ENCODE measurements around the gene CT55. TPM values are rescaled to one million over a fixed set of nuclear protein-coding genes. Genes with fewer than 3 reads are reported as not detected.
A peak's percentile ranks its signal among the peaks of the same experiment; 100 is the strongest.
"Not testable (repeated sequence)": the region's sequence is repeated elsewhere in the genome, so short reads cannot be mapped to it uniquely, and the experiment has no call there.

The CT55 gene, protein sequence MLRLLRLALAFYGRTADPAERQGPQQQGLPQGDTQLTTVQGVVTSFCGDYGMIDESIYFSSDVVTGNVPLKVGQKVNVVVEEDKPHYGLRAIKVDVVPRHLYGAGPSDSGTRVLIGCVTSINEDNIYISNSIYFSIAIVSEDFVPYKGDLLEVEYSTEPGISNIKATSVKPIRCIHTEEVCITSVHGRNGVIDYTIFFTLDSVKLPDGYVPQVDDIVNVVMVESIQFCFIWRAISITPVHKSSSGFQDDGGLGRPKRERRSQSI
- not detected for total RNA-seq

DNA sequence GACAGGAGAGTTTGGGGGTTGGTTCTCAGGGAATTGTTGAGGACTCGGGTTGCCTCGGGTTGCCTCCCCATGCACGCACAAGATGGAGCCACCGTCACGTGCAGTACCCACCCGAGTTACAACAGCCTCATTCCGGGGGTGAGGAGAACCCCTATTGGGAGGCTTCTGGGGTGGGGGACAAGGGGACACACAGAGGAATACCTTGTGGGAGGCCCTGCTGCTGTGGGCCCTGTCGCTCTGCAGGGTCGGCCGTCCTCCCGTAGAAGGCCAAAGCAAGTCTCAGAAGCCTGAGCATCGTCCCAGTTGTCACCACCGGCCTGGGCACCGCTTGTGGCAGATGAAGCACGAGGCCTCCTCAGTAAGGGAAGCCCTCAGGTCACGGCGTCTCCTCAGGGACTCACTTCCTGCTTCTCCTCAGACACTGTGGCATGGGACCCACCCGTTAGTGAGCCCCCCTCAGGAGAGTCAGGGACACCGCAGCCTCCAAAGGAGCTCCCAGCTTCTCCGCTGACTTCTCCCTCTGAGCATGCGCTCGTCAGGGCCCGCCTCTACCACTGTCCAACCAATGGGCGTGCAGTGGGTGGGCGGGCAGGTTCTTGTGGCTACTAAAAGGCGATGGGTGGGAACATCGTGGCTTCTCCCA lies at the start of gene CT55:
CT55 (minus strand) TSS at position 522 of the 643 bp plus-strand sequence; CDS start at position 295, 227 bp downstream.
- Mint-ChIP-seq H3K4me1 (ENCODE audit: low read depth) (no peaks in the 10 kb centered on the region), H3K9me3 (no peaks in the 10 kb centered on the region), H3K36me3 (ENCODE audit: insufficient read depth in 2 of 2) (no peaks in the 10 kb centered on the region), H3K27me3 (ENCODE audit: low read depth) (peaks cover 60% of the 10 kb centered on the region), H3K4me3 (no peak within 1 kb of the TSS), H3K27ac (no peak within 1 kb of the TSS)
- no peak for DNase-seq
- ATAC-seq (replicated peaks in 1 of 2), result no peak

- H3K27ac Mint-ChIP-seq, result peak overlapping the region; percentile 89
- peaks cover 38% of the 10 kb centered on the region for H3K27me3 Mint-ChIP-seq (ENCODE audit: low read depth)
- peak overlapping the region; percentile 34 to 80 for H3K4me3 Mint-ChIP-seq
- no peaks in the 10 kb centered on the region for H3K36me3 Mint-ChIP-seq (ENCODE audit: insufficient read depth in 2 of 2)
- H3K4me1 Mint-ChIP-seq (ENCODE audit: low read depth), result peaks cover 33% of the 10 kb centered on the region
- DNase-seq, result peak; percentile 40 to 58
- peak; percentile 91 for ATAC-seq (replicated peaks in 1 of 2)
- no peaks in the 10 kb centered on the region for H3K9me3 Mint-ChIP-seq
Observed at GRCh38 chrX:135213200-135213844, 42.1 kb upstream of the CT55 start.

DNA sequence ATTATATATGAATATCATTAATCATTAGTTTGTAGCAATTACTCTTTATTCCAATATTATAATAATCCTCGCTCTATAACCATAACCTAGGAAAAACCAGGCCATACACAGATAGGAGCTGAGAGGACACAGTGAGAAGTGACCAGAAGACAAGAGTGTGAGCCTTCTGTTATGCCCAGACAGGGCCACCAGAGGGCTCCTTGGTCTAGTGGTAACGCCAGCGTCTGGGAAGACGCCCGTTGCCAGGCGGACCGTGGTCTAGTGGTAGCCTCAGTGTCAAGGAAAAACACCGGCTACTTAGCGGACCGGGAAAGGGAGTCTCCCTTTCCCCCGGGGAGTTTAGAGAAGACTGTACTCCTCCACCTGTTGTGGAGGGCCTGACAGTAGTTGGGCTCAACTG lies 35.2 kb upstream of the CT55 start:
- DNase-seq, result peak; percentile 13 to 20
- H3K4me1 Mint-ChIP-seq (ENCODE audit: low read depth); H3K4me3 Mint-ChIP-seq; ATAC-seq (replicated peaks in 1 of 2); H3K27ac Mint-ChIP-seq; H3K9me3 Mint-ChIP-seq; H3K36me3 Mint-ChIP-seq (ENCODE audit: insufficient read depth in 2 of 2): not testable (repeated sequence)
- H3K27me3 Mint-ChIP-seq (ENCODE audit: low read depth), result peaks cover 81% of the 10 kb centered on the region

- ATAC-seq (replicated peaks in 1 of 2) (no peak), DNase-seq (no peak)
- Mint-ChIP-seq H3K27me3 (ENCODE audit: low read depth) (peaks cover 69% of the 10 kb centered on the region), H3K4me1 (ENCODE audit: low read depth) (no peaks in the 10 kb centered on the region), H3K4me3 (no peak overlapping the region), H3K36me3 (ENCODE audit: insufficient read depth in 2 of 2) (no peaks in the 10 kb centered on the region), H3K27ac (no peak overlapping the region), H3K9me3 (no peaks in the 10 kb centered on the region)
Observed at GRCh38 chrX:135200297-135200696, 29.1 kb upstream of the CT55 start.

DNA sequence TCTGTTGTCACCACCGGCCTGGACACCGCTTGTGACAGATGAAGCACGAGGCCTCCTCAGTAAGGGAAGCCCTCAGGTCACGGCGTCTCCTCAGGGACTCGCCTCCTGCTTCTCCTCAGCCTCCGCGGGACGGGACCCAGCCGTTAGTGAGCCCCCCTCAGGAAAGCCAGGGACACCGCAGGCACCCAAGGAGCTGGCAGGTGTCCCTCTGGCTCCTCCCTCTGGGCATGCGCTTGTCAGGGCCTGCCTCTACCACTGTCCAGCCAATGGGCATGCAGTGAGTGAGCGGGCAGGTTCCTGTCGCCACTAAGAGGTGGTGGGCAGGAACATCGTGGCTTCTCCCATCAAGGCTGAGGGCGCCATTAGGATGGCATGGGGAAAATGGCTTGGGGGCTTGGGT lies 23.5 kb upstream of the CT55 start:
- DNase-seq (no peak), ATAC-seq (replicated peaks in 1 of 2) (no peak)
- Mint-ChIP-seq H3K4me3 (no peak overlapping the region), H3K36me3 (ENCODE audit: insufficient read depth in 2 of 2) (no peaks in the 10 kb centered on the region), H3K9me3 (no peaks in the 10 kb centered on the region), H3K27ac (no peak overlapping the region), H3K4me1 (ENCODE audit: low read depth) (no peaks in the 10 kb centered on the region), H3K27me3 (ENCODE audit: low read depth) (peaks cover 51% of the 10 kb centered on the region)

- no peak overlapping the region for H3K27ac Mint-ChIP-seq
- H3K36me3 Mint-ChIP-seq (ENCODE audit: insufficient read depth in 2 of 2), result no peaks in the 10 kb centered on the region
- H3K4me1 Mint-ChIP-seq (ENCODE audit: low read depth), result no peaks in the 10 kb centered on the region
- H3K4me3 Mint-ChIP-seq, result no peak overlapping the region
- H3K27me3 Mint-ChIP-seq (ENCODE audit: low read depth), result peaks cover 57% of the 10 kb centered on the region
- DNase-seq (no peak), ATAC-seq (replicated peaks in 1 of 2) (no peak)
- no peaks in the 10 kb centered on the region for H3K9me3 Mint-ChIP-seq
Observed at GRCh38 chrX:135193740-135194139, 22.5 kb upstream of the CT55 start.

DNA sequence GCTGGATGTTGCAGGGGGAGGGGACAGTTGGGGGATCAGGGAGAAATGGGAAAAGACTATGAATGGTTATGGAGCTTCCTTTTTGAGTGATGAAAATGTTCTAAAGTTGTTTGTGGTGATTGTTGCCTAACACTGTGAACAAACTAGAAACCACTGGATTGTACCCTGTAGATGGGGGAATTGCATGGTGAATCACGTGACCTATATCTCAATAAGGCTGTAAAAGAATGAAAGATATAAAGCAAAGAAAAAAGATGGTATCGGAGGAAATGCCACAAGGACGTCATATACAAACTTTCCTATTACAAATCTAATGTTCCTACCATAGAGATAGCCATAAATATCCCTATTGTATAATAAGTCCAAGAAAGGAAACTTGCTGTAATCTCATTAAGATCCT lies 20.6 kb upstream of the CT55 start:
- H3K36me3 Mint-ChIP-seq (ENCODE audit: insufficient read depth in 2 of 2), result no peaks in the 10 kb centered on the region
- H3K4me1 Mint-ChIP-seq (ENCODE audit: low read depth), result no peaks in the 10 kb centered on the region
- DNase-seq, result no peak
- H3K4me3 Mint-ChIP-seq, result no peak overlapping the region
- no peak overlapping the region for H3K27ac Mint-ChIP-seq
- peaks cover 62% of the 10 kb centered on the region for H3K27me3 Mint-ChIP-seq (ENCODE audit: low read depth)
- H3K9me3 Mint-ChIP-seq, result no peaks in the 10 kb centered on the region
- ATAC-seq (replicated peaks in 1 of 2), result no peak

DNA sequence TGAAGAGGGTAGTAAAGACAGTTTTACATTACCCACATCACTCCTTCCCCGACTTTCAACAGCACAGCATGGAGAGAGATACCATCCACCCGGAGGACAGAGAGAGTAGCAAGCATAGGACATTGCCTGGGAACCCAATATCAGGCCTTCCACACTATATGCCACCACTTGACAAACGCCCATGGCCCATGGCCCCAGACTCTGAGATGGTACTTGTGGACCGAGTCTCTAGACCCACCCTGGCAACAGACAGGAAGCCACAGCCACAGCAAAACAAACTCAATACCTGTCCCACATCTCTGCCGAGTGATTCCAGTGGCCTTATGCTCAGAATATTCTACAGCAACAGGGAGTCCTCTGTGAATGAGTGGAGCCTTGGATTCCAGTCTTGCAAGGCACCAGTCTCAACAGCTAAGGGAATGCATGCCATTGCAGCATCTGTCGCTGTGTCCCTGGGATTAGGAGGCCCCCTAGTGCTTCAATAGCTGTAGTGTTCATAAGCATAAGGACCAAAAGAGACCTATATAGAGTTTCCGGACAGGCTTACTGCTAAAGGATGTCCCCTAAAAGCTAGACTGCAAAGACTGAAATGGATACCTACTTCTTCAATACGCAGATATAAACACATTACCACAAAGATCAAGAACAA lies 14.7 kb upstream of the CT55 start:
- Mint-ChIP-seq H3K36me3 (ENCODE audit: insufficient read depth in 2 of 2) (no peaks in the 10 kb centered on the region), H3K4me3 (no peak overlapping the region), H3K27ac (no peak overlapping the region), H3K9me3 (no peaks in the 10 kb centered on the region), H3K27me3 (ENCODE audit: low read depth) (peaks cover 85% of the 10 kb centered on the region), H3K4me1 (ENCODE audit: low read depth) (no peaks in the 10 kb centered on the region)
- DNase-seq, result peak; percentile 31 to 35
- peak; percentile 77 to 84 for ATAC-seq (replicated peaks in 1 of 2)

GRCh38 chrX:135178636-135179035 lies 7.4 kb upstream of the CT55 start:
- peaks cover 74% of the 10 kb centered on the region for H3K27me3 Mint-ChIP-seq (ENCODE audit: low read depth)
- no peaks in the 10 kb centered on the region for H3K36me3 Mint-ChIP-seq (ENCODE audit: insufficient read depth in 2 of 2)
- H3K4me1 Mint-ChIP-seq (ENCODE audit: low read depth), result no peaks in the 10 kb centered on the region
- ATAC-seq (replicated peaks in 1 of 2), result no peak
- H3K4me3 Mint-ChIP-seq, result no peak overlapping the region
- no peak for DNase-seq
- no peaks in the 10 kb centered on the region for H3K9me3 Mint-ChIP-seq
- H3K27ac Mint-ChIP-seq, result no peak overlapping the region

- Mint-ChIP-seq H3K9me3 (no peaks in the 10 kb centered on the region), H3K4me1 (ENCODE audit: low read depth) (no peaks in the 10 kb centered on the region), H3K27ac (no peak overlapping the region), H3K27me3 (ENCODE audit: low read depth) (peaks cover 57% of the 10 kb centered on the region), H3K36me3 (ENCODE audit: insufficient read depth in 2 of 2) (no peaks in the 10 kb centered on the region), H3K4me3 (no peak overlapping the region)
- ATAC-seq (replicated peaks in 1 of 2) (no peak), DNase-seq (no peak)
Observed at GRCh38 chrX:135170468-135170867, 730 bp downstream of the CT55 start.

GRCh38 chrX:135169534-135169933 lies 1.7 kb downstream of the CT55 start:
- ATAC-seq (replicated peaks in 1 of 2); H3K4me3 Mint-ChIP-seq; H3K27ac Mint-ChIP-seq; DNase-seq; H3K36me3 Mint-ChIP-seq (ENCODE audit: insufficient read depth in 2 of 2); H3K9me3 Mint-ChIP-seq; H3K4me1 Mint-ChIP-seq (ENCODE audit: low read depth): not testable (repeated sequence)
- H3K27me3 Mint-ChIP-seq (ENCODE audit: low read depth), result peaks cover 52% of the 10 kb centered on the region

DNA sequence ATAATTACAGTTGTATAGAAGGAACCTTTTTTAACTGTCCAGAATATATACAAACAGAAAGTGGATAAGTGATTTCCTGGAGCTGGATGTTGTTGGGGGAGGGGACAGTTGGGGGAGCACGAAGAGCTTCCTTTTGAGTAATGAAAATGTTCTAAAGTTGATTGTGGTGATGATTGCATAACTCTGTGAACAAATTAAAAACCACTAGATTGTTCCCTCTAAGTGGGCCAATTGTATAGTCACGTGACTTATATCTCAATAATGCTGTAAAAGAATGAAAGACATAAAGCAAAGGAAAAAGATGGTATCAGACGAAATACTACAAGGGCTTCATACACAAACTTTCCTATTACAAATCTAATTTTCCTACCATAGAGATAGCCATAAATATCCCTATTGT lies 2.7 kb downstream of the CT55 start:
- H3K27me3 Mint-ChIP-seq (ENCODE audit: low read depth), result peaks cover 43% of the 10 kb centered on the region
- no peaks in the 10 kb centered on the region for H3K9me3 Mint-ChIP-seq
- no peaks in the 10 kb centered on the region for H3K36me3 Mint-ChIP-seq (ENCODE audit: insufficient read depth in 2 of 2)
- H3K27ac Mint-ChIP-seq, result no peak overlapping the region
- ATAC-seq (replicated peaks in 1 of 2) (no peak), DNase-seq (no peak)
- H3K4me1 Mint-ChIP-seq (ENCODE audit: low read depth), result no peaks in the 10 kb centered on the region
- H3K4me3 Mint-ChIP-seq, result no peak overlapping the region

- not testable (repeated sequence) for H3K27ac Mint-ChIP-seq; ATAC-seq (replicated peaks in 1 of 2); H3K36me3 Mint-ChIP-seq (ENCODE audit: insufficient read depth in 2 of 2); H3K9me3 Mint-ChIP-seq; H3K4me1 Mint-ChIP-seq (ENCODE audit: low read depth); H3K4me3 Mint-ChIP-seq; DNase-seq
- H3K27me3 Mint-ChIP-seq (ENCODE audit: low read depth), result peaks cover 17% of the 10 kb centered on the region
Observed at GRCh38 chrX:135154688-135155087, 16.5 kb downstream of the CT55 start.

All from activated T-cell treated with anti-CD3 and anti-CD28 coated beads, Interleukin-2, amount 50 U/mL, for 72 hours (primary cell).